ENCODE results near the gene SIMC1.
A peak's percentile ranks its signal among the peaks of the same experiment; 100 is the strongest.

SIMC1 gene

DNA sequence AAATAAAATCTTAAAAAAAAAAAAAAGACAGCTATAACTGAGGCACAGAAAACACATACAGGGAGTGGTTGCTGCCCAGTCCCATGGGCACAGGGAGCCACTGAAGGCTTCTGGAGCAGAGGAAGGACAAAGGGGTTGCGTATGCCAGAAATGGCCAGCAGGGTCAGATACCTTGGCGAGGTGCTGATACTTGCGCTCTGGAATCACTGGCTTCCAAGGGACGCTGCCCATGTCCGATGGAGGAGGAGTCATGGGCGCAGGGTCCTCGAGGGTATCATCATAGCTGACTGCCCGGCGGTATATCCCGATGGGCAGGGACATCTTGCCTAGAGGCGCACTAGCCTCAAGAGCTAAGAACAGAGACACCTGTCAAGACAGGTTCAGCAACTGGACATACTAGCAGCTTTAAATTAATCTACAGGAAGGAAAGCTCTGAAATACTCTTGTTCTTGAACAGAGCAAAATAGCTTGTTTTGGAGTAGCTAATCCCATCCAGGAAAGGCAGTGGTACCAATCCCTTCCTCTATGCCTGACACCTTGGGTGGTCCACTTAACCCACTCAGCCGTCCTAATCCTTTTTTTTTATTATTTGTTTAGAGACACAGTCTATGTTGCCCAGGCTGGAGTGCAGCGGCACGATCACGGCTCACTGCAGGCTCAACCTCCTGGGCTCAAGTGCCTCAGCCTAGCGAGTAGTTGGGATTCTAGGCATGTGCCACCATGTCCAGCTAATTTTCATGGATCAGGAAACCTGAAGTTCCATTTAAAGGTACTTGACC is 117.4 kb downstream of the SIMC1 start:
- no peak for TF ChIP-seq CTCF (IDR thresholded peaks at IDR 0.05; ENCODE audit: control insufficient read depth, insufficient read depth, low read depth, low read length, missing control alignments)
- no peak for DNase-seq (ENCODE audit: low read depth)

GRCh38 chr5:176356179-176356566 is 117.9 kb downstream of the SIMC1 start:
- no peak for TF ChIP-seq CTCF (IDR thresholded peaks at IDR 0.05; ENCODE audit: control insufficient read depth, insufficient read depth, low read depth, low read length, missing control alignments)

More for the DNA sequence above, 117.4 kb downstream of the SIMC1 start:
- no peak overlapping the region for H3K4me3 ChIP-seq (ENCODE audit: control insufficient read depth, low read depth, low read length)

DNA sequence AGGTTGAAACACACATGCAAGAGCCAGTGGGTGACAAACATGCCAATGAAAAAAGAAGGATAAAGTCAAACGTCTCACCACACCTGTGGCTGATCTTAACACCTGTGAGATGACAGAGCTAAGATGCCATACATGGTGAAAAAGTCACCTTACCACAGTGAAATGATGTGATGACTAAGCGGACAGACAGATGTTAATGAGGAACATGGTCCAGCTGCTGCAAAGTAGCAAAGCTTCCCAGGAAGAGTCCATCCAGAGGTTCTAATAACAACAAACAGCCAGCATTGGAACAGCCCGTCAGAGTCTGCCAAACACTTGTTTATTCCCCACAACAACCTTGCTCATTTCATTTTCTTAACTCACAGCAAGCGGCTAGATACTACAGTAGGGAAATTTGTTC is 121.4 kb downstream of the SIMC1 start:
- no peak for DNase-seq (ENCODE audit: low read depth)
- TF ChIP-seq CTCF (IDR thresholded peaks at IDR 0.05; ENCODE audit: control insufficient read depth, insufficient read depth, low read depth, low read length, missing control alignments) = no peak
- no peak overlapping the region for H3K4me3 ChIP-seq (ENCODE audit: control insufficient read depth, low read depth, low read length)

More at GRCh38 chr5:176356179-176356566, 117.9 kb downstream of the SIMC1 start:
- H3K4me3 ChIP-seq (ENCODE audit: control insufficient read depth, low read depth, low read length) = no peak overlapping the region
- DNase-seq (ENCODE audit: low read depth) = no peak

GRCh38 chr5:176360894-176361436 is 122.7 kb downstream of the SIMC1 start:
- DNase-seq (ENCODE audit: low read depth) = no peak
- H3K4me3 ChIP-seq (ENCODE audit: control insufficient read depth, low read depth, low read length) = peak overlapping the region; percentile 74
- TF ChIP-seq CTCF (IDR thresholded peaks at IDR 0.05; ENCODE audit: control insufficient read depth, insufficient read depth, low read depth, low read length, missing control alignments) = no peak

DNA sequence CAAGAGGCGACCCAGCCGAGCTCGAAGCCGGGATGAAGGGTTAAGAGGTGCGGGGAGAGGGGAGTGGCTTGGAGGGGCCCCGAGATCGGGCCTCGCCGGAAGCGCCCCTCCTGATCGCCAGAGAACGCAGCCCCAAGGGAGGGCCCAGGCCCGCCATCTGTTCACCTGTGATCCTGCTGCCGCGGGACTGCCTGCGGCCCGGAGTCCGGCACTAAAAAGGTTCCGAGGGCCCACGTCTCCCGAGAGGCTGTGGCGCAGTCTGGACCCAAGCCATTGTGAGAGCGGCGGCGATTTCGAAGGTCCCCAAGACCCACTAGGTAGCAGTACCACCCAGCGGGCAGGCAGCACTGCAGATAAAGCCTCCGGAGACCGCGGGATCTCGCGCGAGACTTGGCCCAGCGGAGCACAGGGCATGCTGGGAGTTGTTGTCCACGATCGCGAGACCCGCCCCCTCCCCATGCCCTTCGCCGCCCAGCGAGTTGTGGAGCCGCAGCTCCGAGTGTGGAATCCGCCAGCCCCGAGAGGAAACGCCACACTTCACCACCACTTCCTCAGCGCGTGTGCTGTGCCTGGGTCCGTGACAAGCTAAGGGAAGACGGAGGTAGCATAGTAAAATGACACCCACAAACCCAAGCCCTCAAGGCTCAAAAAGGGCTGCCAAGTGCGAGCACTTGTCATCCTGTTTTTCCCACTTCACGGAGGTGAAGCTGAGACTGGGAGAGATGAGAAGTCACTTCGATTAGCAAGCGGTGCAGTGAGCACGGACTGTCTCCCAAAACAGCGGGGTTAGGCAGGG is 123.4 kb downstream of the SIMC1 start, which contains the start of gene KIAA1191:
TSS of gene KIAA1191 (minus strand) at position 328 of the 796 bp plus-strand sequence. CDS start 2,256 bp downstream, outside the sequence.
- peak; percentile 62 for DNase-seq (ENCODE audit: low read depth)
- TF ChIP-seq CTCF (IDR thresholded peaks at IDR 0.05; ENCODE audit: control insufficient read depth, insufficient read depth, low read depth, low read length, missing control alignments) = peak; percentile 16
- H3K4me3 ChIP-seq (ENCODE audit: control insufficient read depth, low read depth, low read length) = peak within 1 kb of the TSS; percentile 74

DNA sequence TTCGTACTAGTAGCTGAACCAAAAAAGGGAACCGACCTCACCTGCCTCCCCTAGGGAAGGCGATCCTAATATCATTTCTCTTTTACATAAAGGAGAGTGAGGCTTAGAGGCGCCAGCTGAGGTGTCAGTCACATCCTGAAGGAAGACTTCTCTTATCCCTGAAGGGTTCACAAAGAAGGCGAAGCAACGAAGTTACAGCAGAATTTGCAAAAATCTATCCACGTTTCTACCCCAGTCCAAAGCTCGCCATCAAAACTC is 123.9 kb downstream of the SIMC1 start:
- DNase-seq (ENCODE audit: low read depth) = no peak
- peak overlapping the region; percentile 74 for H3K4me3 ChIP-seq (ENCODE audit: control insufficient read depth, low read depth, low read length)

More for the DNA sequence above, 123.9 kb downstream of the SIMC1 start:
- TF ChIP-seq CTCF (IDR thresholded peaks at IDR 0.05; ENCODE audit: control insufficient read depth, insufficient read depth, low read depth, low read length, missing control alignments) = no peak
